ENCODE measurements around the gene FZD8. TPM values are rescaled to one million over a fixed set of nuclear protein-coding genes. Genes with fewer than 3 reads are reported as not detected.

Gene FZD8
- total RNA-seq, 4 donors from 2014 or later: 3.5 to 10.3 (median 6.0) TPM

- no peak for DNase-seq (ENCODE audit: low spot score in 2 of 2)
- Histone ChIP-seq H3K27me3 (peaks cover 5% of the 10 kb centered on the region), H3K4me3 (peak overlapping the region; percentile 94), H3K4me1 (peaks cover 40% of the 10 kb centered on the region), H3K36me3 (no peaks in the 10 kb centered on the region), H3K27ac (no peak overlapping the region), H3K9me3 (no peaks in the 10 kb centered on the region)
- 11% methylated on average over 13 of the region's 13 CpGs for WGBS
- no peak for TF ChIP-seq CTCF (IDR thresholded peaks at IDR 0.05)
- TF ChIP-seq EP300 (IDR thresholded peaks at IDR 0.05): no peak
- TF ChIP-seq POLR2A (IDR thresholded peaks at IDR 0.05): no peak
- no peak for TF ChIP-seq POLR2AphosphoS5 (IDR thresholded peaks at IDR 0.05)
Measured at GRCh38 chr10:35644050-35644950, 2.2 kb upstream of the FZD8 start.

GRCh38 chr10:35643151-35644049 lies 1.3 kb upstream of the FZD8 start:
- Histone ChIP-seq H3K4me1 (peaks cover 48% of the 10 kb centered on the region), H3K9me3 (no peaks in the 10 kb centered on the region), H3K27me3 (peaks cover 7% of the 10 kb centered on the region), H3K27ac (peak overlapping the region; percentile 38), H3K36me3 (no peaks in the 10 kb centered on the region), H3K4me3 (peak overlapping the region; percentile 94)
- DNase-seq (ENCODE audit: low spot score in 2 of 2): peak in 1 of 2 donors; percentile 74
- under 1% methylated on average over 31 of the region's 42 CpGs for WGBS
- TF ChIP-seq POLR2A (IDR thresholded peaks at IDR 0.05) (no peak), CTCF (IDR thresholded peaks at IDR 0.05) (no peak), POLR2AphosphoS5 (IDR thresholded peaks at IDR 0.05) (no peak), EP300 (IDR thresholded peaks at IDR 0.05) (no peak)

- peak overlapping the region; percentile 94 for H3K4me3 ChIP-seq
- TF ChIP-seq CTCF (IDR thresholded peaks at IDR 0.05) (no peak), EP300 (IDR thresholded peaks at IDR 0.05) (no peak), POLR2A (IDR thresholded peaks at IDR 0.05) (no peak), POLR2AphosphoS5 (IDR thresholded peaks at IDR 0.05) (no peak)
- H3K27ac ChIP-seq: no peak overlapping the region
- no peak for DNase-seq (ENCODE audit: low spot score in 2 of 2)
- WGBS: 1% methylated on average over 12 of the region's 17 CpGs
- H3K9me3 ChIP-seq: no peaks in the 10 kb centered on the region
- peaks cover 7% of the 10 kb centered on the region for H3K27me3 ChIP-seq
- peaks cover 49% of the 10 kb centered on the region for H3K4me1 ChIP-seq
- H3K36me3 ChIP-seq: no peaks in the 10 kb centered on the region
Measured at GRCh38 chr10:35642793-35643114, 658 bp upstream of the FZD8 start.

- no peaks in the 10 kb centered on the region for H3K9me3 ChIP-seq
- no peak for DNase-seq (ENCODE audit: low spot score in 2 of 2)
- peak overlapping the region; percentile 82 for H3K27ac ChIP-seq
- peaks cover 59% of the 10 kb centered on the region for H3K4me1 ChIP-seq
- peak overlapping the region; percentile 94 for H3K4me3 ChIP-seq
- H3K36me3 ChIP-seq: no peaks in the 10 kb centered on the region
- WGBS: 0% methylated on average over 5 of the region's 54 CpGs
- H3K27me3 ChIP-seq: peaks cover 7% of the 10 kb centered on the region
- TF ChIP-seq CTCF (IDR thresholded peaks at IDR 0.05) (no peak), POLR2AphosphoS5 (IDR thresholded peaks at IDR 0.05) (no peak)
Measured at GRCh38 chr10:35641676-35642034, 441 bp downstream of the FZD8 start.

Data from suprapubic skin (tissue), 4 donors.